ENCODE results near the gene CDH4.

DNA sequence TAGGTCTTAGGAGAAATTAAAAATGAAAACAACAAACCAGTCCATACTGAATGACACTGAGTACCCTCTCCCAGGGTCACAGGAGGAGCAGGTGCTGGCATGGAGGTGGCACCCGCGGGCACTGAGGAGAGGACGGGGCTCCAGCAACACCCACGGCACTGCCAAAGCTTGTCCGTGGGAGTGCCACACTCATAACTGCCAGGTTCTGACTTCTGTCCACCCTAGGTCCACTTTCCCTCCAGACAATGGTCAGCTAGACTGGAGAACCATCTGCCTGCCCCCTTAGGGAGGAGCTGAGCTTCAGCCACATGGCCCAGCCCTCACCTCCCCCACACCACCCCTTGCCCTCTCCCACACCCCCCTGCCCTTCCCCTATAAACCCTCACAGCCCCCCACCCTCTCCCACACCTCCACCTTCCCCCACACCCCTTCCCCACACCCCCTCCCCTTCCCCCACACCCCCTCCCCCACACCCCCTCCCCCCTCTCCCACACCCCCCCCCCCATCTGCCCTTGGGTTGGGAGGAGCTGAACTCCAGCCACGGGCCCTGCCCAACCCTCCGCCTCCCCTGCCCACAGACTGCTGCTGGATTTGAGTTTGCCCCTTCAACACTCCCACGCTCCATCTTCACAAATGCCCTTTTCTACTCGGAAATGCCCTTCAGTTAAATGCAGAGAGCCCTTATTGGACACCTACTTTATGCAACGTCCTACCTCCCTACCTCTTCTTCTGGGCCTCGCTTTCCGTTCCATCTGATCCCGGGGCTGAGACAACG is 684.1 kb downstream of the CDH4 start:
- no peak for TF ChIP-seq EZH2phosphoT487 (IDR thresholded peaks at IDR 0.05; ENCODE audit: borderline replicate concordance, low read depth, low read length)
- TF ChIP-seq, protein P1, sequence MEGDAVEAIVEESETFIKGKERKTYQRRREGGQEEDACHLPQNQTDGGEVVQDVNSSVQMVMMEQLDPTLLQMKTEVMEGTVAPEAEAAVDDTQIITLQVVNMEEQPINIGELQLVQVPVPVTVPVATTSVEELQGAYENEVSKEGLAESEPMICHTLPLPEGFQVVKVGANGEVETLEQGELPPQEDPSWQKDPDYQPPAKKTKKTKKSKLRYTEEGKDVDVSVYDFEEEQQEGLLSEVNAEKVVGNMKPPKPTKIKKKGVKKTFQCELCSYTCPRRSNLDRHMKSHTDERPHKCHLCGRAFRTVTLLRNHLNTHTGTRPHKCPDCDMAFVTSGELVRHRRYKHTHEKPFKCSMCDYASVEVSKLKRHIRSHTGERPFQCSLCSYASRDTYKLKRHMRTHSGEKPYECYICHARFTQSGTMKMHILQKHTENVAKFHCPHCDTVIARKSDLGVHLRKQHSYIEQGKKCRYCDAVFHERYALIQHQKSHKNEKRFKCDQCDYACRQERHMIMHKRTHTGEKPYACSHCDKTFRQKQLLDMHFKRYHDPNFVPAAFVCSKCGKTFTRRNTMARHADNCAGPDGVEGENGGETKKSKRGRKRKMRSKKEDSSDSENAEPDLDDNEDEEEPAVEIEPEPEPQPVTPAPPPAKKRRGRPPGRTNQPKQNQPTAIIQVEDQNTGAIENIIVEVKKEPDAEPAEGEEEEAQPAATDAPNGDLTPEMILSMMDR (conservative IDR thresholded peaks at IDR 0.05; ENCODE audit: low read length) = no peak

Measured in OCI-LY7 (cell line).